Measurements from ENCODE around the gene EPS8.

The EPS8 gene

GRCh38 chr12:15690320-15690719, 98.9 kb downstream of the EPS8 start:
- no peak for DNase-seq (ENCODE audit: low read depth)

- no peak for DNase-seq (ENCODE audit: low read depth)
These were observed 99.4 kb downstream of the EPS8 start for GRCh38 chr12:15689751-15690191.

GRCh38 chr12:15688838-15689625, 100.2 kb downstream of the EPS8 start:
- no peak for DNase-seq (ENCODE audit: low read depth)

- DNase-seq (ENCODE audit: low read depth): no peak
These were observed 100.9 kb downstream of the EPS8 start for GRCh38 chr12:15688202-15688736.

- no peak for DNase-seq (ENCODE audit: low read depth)
These were observed 101.6 kb downstream of the EPS8 start for GRCh38 chr12:15687583-15687982.

GRCh38 chr12:15684896-15685658, 104.1 kb downstream of the EPS8 start:
- DNase-seq (ENCODE audit: low read depth): no peak

GRCh38 chr12:15682826-15683225, 106.4 kb downstream of the EPS8 start:
- DNase-seq (ENCODE audit: low read depth): no peak

- DNase-seq (ENCODE audit: low read depth): peak; percentile 45
These were observed 110.0 kb downstream of the EPS8 start for GRCh38 chr12:15679151-15679550.

- no peak for DNase-seq (ENCODE audit: low read depth)
These were observed 111.4 kb downstream of the EPS8 start for GRCh38 chr12:15677726-15678201.

- DNase-seq (ENCODE audit: low read depth): no peak
These were observed 112.0 kb downstream of the EPS8 start for GRCh38 chr12:15677228-15677627.

- DNase-seq (ENCODE audit: low read depth): no peak
These were observed 116.4 kb downstream of the EPS8 start for GRCh38 chr12:15672671-15673270.

GRCh38 chr12:15670756-15671155, 118.4 kb downstream of the EPS8 start:
- DNase-seq (ENCODE audit: low read depth): no peak

GRCh38 chr12:15669256-15669948, 119.8 kb downstream of the EPS8 start:
- no peak for DNase-seq (ENCODE audit: low read depth)

- no peak for DNase-seq (ENCODE audit: low read depth)
These were observed 124.7 kb downstream of the EPS8 start for GRCh38 chr12:15664491-15664890.

- no peak for DNase-seq (ENCODE audit: low read depth)
These were observed 126.1 kb downstream of the EPS8 start for GRCh38 chr12:15662983-15663659.

- DNase-seq (ENCODE audit: low read depth): peak; percentile 80
These were observed 126.7 kb downstream of the EPS8 start for GRCh38 chr12:15662303-15662980.

GRCh38 chr12:15651371-15651770, 137.8 kb downstream of the EPS8 start:
- no peak for DNase-seq (ENCODE audit: low read depth)

- no peak for DNase-seq (ENCODE audit: low read depth)
These were observed 138.6 kb downstream of the EPS8 start for GRCh38 chr12:15650399-15651128.

GRCh38 chr12:15649347-15649746, 139.8 kb downstream of the EPS8 start:
- no peak for DNase-seq (ENCODE audit: low read depth)

- no peak for DNase-seq (ENCODE audit: low read depth)
These were observed 140.6 kb downstream of the EPS8 start for GRCh38 chr12:15648558-15648957.

Measured in GM04503 (cell line).